Ishikawa (cell line): ENCODE results near the gene PTPRE.

Source experiments
- CEBPB ChIP-seq: IDR thresholded peaks from 2 replicates; pipeline ENCODE4 v1.6.1; 2012
- CREB1 ChIP-seq: IDR thresholded peaks from 2 replicates; pipeline ENCODE4 v1.6.1; 2012; ENCODE audit warnings: low read depth
- EGR1 ChIP-seq: IDR thresholded peaks from 2 replicates; pipeline ENCODE4 v1.6.1; 2012
- NFIC ChIP-seq: IDR thresholded peaks from 2 replicates; pipeline ENCODE4 v1.6.1; 2012
- RAD21 ChIP-seq: IDR thresholded peaks from 2 replicates; pipeline ENCODE4 v1.6.1; 2012; ENCODE audit warnings: low read depth
- TEAD4 ChIP-seq: IDR thresholded peaks from 2 replicates; pipeline ENCODE4 v1.6.1; 2012
- YY1 ChIP-seq: IDR thresholded peaks from 2 replicates; pipeline ENCODE4 v1.6.1; 2012; ENCODE audit warnings: low read depth

DNA sequence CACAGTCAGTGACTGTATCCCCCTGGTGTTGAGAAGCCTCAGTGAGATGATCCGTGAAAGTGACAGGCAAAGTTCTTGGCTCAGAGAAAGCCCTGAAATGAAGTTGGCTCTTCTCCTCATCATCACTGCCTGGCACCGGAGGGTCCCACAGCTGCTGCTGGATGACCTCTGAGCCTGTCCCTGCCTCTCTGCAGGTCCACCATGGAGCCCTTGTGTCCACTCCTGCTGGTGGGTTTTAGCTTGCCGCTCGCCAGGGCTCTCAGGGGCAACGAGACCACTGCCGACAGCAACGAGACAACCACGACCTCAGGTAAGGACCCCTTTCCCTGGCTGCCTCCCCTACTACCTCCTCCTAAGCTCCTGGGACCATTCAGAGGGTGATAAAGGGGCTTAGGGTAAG lies 133.8 kb downstream of the PTPRE start:
- no peak for TF ChIP-seq YY1
- TF ChIP-seq RAD21 = no peak
- no peak for TF ChIP-seq NFIC
- no peak for TF ChIP-seq CREB1
- TF ChIP-seq CEBPB = no peak
- no peak for TF ChIP-seq TEAD4
- no peak for TF ChIP-seq EGR1
